ENCODE results near the gene PACSIN3. TPM values are rescaled to one million over a fixed set of nuclear protein-coding genes. Genes with fewer than 3 reads are reported as not detected.
A peak's percentile ranks its signal among the peaks of the same experiment; 100 is the strongest.

The PACSIN3 gene
- total RNA-seq, 1 experiment from 2014 or later: 67.0 TPM

- POLR2A ChIA-PET: interaction anchor here (0.6 to 6.4 kb wide), 8 partner anchors 11 to 85 kb away, joined by 3 to 199 read pairs (median 7); partner anchors contain the start of genes ARFGAP2 and DDB2
- intact Hi-C loops (cut with micrococcal nuclease): no loop called here
- CTCF ChIA-PET: interaction anchor here (0.6 to 4.2 kb wide), 4 partner anchors 10 to 452 kb away, joined by 3 to 24 read pairs (median 13); partner anchors contain the start of genes ACP2, ARFGAP2 and DDB2
- Mint-ChIP-seq H3K4me3 (ENCODE audit: unreplicated experiment) (no peak overlapping the region), H3K36me3 (ENCODE audit: insufficient read depth, unreplicated experiment) (peaks cover 6% of the 10 kb centered on the region), H3K4me1 (ENCODE audit: insufficient read depth, unreplicated experiment) (peaks cover 12% of the 10 kb centered on the region), H3K9me3 (ENCODE audit: unreplicated experiment) (no peaks in the 10 kb centered on the region), H3K27ac (ENCODE audit: low read depth, unreplicated experiment) (peak overlapping the region; percentile 1), H3K27me3 (ENCODE audit: insufficient read depth, unreplicated experiment) (no peaks in the 10 kb centered on the region)
- no peak for DNase-seq (ENCODE audit: unreplicated experiment)
- TF ChIP-seq, protein P1, sequence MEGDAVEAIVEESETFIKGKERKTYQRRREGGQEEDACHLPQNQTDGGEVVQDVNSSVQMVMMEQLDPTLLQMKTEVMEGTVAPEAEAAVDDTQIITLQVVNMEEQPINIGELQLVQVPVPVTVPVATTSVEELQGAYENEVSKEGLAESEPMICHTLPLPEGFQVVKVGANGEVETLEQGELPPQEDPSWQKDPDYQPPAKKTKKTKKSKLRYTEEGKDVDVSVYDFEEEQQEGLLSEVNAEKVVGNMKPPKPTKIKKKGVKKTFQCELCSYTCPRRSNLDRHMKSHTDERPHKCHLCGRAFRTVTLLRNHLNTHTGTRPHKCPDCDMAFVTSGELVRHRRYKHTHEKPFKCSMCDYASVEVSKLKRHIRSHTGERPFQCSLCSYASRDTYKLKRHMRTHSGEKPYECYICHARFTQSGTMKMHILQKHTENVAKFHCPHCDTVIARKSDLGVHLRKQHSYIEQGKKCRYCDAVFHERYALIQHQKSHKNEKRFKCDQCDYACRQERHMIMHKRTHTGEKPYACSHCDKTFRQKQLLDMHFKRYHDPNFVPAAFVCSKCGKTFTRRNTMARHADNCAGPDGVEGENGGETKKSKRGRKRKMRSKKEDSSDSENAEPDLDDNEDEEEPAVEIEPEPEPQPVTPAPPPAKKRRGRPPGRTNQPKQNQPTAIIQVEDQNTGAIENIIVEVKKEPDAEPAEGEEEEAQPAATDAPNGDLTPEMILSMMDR (IDR thresholded peaks at IDR 0.05; ENCODE audit: unreplicated experiment): no peak
- no TSS peak for BruUV-seq (replicated peaks)
These were observed 2.0 kb upstream of the PACSIN3 start for GRCh38 chr11:47188259-47188658.

- ChIA-PET POLR2A (interaction anchor here (0.6 to 6.4 kb wide), 10 partner anchors 10 to 85 kb away, joined by 3 to 199 read pairs (median 4); partner anchors contain the start of gene DDB2), CTCF (interaction anchor here (0.6 to 4.2 kb wide), 3 partner anchors 9 to 453 kb away, joined by 3 to 24 read pairs (median 23); partner anchors contain the start of genes ARFGAP2 and DDB2)
- Mint-ChIP-seq H3K27ac (ENCODE audit: low read depth, unreplicated experiment) (no peak overlapping the region), H3K27me3 (ENCODE audit: insufficient read depth, unreplicated experiment) (no peaks in the 10 kb centered on the region), H3K36me3 (ENCODE audit: insufficient read depth, unreplicated experiment) (peaks cover 6% of the 10 kb centered on the region), H3K4me1 (ENCODE audit: insufficient read depth, unreplicated experiment) (peaks cover 12% of the 10 kb centered on the region), H3K9me3 (ENCODE audit: unreplicated experiment) (no peaks in the 10 kb centered on the region), H3K4me3 (ENCODE audit: unreplicated experiment) (no peak overlapping the region)
- TF ChIP-seq, protein P1 (IDR thresholded peaks at IDR 0.05; ENCODE audit: unreplicated experiment): no peak
- no peak for DNase-seq (ENCODE audit: unreplicated experiment)
- BruUV-seq (replicated peaks): TSS peak; percentile 27
- intact Hi-C loops (cut with micrococcal nuclease): no loop called here
These were observed 1.5 kb upstream of the PACSIN3 start for GRCh38 chr11:47187723-47188122.

DNA sequence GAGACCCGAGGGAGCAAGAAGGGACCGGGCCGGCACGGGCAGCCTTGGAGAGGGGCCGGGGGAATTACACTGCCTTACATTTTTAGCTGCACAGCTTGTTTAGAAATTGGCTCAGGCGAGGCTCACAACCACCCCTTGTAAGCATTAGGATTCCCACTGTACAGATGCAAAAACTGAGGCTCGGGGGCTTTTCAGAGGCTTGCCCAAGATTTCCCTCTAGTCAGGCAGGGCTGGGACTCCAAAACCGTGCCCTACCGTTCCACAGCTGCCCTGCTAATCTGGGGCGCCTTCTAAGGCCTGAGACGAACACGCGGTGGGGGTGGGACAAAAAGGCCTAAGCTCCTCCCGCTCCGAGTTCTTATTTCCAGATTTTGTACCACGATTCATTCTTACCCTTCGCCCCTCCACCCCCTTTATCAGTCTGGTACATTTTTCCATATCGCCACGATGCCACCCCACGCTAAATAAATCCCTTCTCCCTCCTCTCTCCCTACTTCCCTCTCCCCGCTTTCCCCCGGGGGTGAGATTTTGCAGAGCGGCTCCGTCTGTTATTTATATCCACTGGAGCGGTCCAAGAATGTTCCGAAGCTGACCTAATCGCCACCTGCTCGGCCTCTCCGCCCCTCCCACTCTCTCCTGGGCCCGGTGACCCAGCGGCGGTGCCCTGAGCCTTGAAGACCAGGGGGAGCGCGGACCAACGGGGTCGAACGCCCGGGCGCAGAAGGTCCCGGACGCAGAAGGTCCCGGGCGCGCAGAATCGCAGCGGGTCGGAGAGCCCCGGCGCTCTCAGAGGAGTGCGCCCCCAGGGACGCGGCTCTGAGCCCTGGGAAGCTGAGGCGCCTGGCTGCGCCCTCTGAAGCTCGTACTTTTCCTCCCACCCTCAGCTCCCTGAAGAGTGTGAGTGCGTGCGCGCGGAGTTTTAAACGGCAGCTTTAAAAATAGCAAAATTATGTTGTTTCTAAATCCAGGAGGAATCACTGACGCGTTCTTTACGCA, 764 bp upstream of the PACSIN3 start:
- Mint-ChIP-seq H3K27me3 (ENCODE audit: insufficient read depth, unreplicated experiment) (no peaks in the 10 kb centered on the region), H3K36me3 (ENCODE audit: insufficient read depth, unreplicated experiment) (peaks cover 6% of the 10 kb centered on the region), H3K4me1 (ENCODE audit: insufficient read depth, unreplicated experiment) (peaks cover 12% of the 10 kb centered on the region), H3K9me3 (ENCODE audit: unreplicated experiment) (no peaks in the 10 kb centered on the region), H3K27ac (ENCODE audit: low read depth, unreplicated experiment) (no peak overlapping the region), H3K4me3 (ENCODE audit: unreplicated experiment) (peak overlapping the region; percentile 82)
- TF ChIP-seq, protein P1 (IDR thresholded peaks at IDR 0.05; ENCODE audit: unreplicated experiment): no peak
- no TSS peak for BruUV-seq (replicated peaks)
- ChIA-PET POLR2A (interaction anchor here (0.6 to 6.4 kb wide), 9 partner anchors 9 to 222 kb away, joined by 3 to 199 read pairs (median 4); partner anchors contain the start of genes DDB2 and SLC39A13), CTCF (interaction anchor here (1.2 to 4.2 kb wide), 4 partner anchors 9 to 168 kb away, joined by 3 to 24 read pairs (median 13); partner anchors contain the start of genes ARFGAP2 and DDB2)
- intact Hi-C loops (cut with micrococcal nuclease): no loop called here
- DNase-seq (ENCODE audit: unreplicated experiment): no peak

All from MCF 10A (cell line).